Caco-2 (cell line): ENCODE measurements around the gene UNC119B. TPM values are rescaled to one million over a fixed set of nuclear protein-coding genes. Genes with fewer than 3 reads are reported as not detected.

Experiments used
- BruUV-seq: library from RNA; stranded (reverse); fragments of 400-500 nt; replicated peaks from 2 replicates; lab custom pipeline; 2021; lab: Mats Ljungman, UMichigan
- CTCF ChIA-PET: fragments of 300-600 bp; sonication (Branson Sonifier 250); formaldehyde crosslinking; loops from one replicate; lab custom pipeline; 2022; ENCODE audit warnings: antibody characterized with exemption; lab: Charles Lee
- POLR2A ChIA-PET: fragments of 300-600 bp; sonication (Branson Sonifier 250); formaldehyde crosslinking; loops from one replicate; lab custom pipeline; 2022; ENCODE audit warnings: antibody characterized with exemption; lab: Charles Lee
- DNase-seq, 2 experiments: peaks; one replicate each; pipeline versions ENCODE4 v3.0.0 to v3.0.0-alpha.2; 2020 to 2022
- H3K27me3 ChIP-seq: replicated peaks from 2 replicates; pipeline ENCODE4 v1.6.0; 2011; ENCODE audit warnings: low read length; ENCODE audit not compliant: control insufficient read depth, insufficient read depth
- H3K36me3 ChIP-seq: 2 replicates; pipeline ENCODE4 v1.5.1; 2011; ENCODE audit warnings: low read length; ENCODE audit not compliant: control insufficient read depth, insufficient read depth
- H3K4me1 ChIP-seq: fragments of 250-450 bp; sonication (Bioruptor Pico); 2 replicates; pipeline ENCODE4 v1.5.1; 2020; ENCODE audit warnings: mild to moderate bottlenecking
- H3K4me3 ChIP-seq: 2 replicates; pipeline ENCODE4 v1.5.1; 2011; ENCODE audit warnings: low read depth, mild to moderate bottlenecking, control low read depth, low read length
- H3K9me3 ChIP-seq: fragments of 250-450 bp; sonication (Bioruptor Pico); 2 replicates; pipeline ENCODE4 v1.5.1; 2020; ENCODE audit warnings: mild to moderate bottlenecking, moderate library complexity
- H3K27ac Mint-ChIP-seq: one replicate; pipeline ENCODE4 v1.8.0; 2022; ENCODE audit warnings: mixed read lengths; ENCODE audit not compliant: unreplicated experiment
- H3K27me3 Mint-ChIP-seq: one replicate; pipeline ENCODE4 v1.8.0; 2022; ENCODE audit warnings: mixed read lengths; ENCODE audit not compliant: insufficient read depth, unreplicated experiment
- H3K36me3 Mint-ChIP-seq: one replicate; pipeline ENCODE4 v1.8.0; 2022; ENCODE audit warnings: mild to moderate bottlenecking, mixed read lengths; ENCODE audit not compliant: insufficient read depth, unreplicated experiment
- H3K4me1 Mint-ChIP-seq: one replicate; pipeline ENCODE4 v1.8.0; 2022; ENCODE audit warnings: low read depth, mixed read lengths; ENCODE audit not compliant: unreplicated experiment
- H3K4me3 Mint-ChIP-seq: one replicate; pipeline ENCODE4 v1.8.0; 2022; ENCODE audit warnings: mild to moderate bottlenecking, moderate library complexity, mixed read lengths; ENCODE audit not compliant: unreplicated experiment
- H3K9me3 Mint-ChIP-seq: one replicate; pipeline ENCODE4 v1.8.0; 2022; ENCODE audit warnings: mixed read lengths; ENCODE audit not compliant: unreplicated experiment
- intact Hi-C: fragments of 100-400 bp; cut with micrococcal nuclease; formaldehyde crosslinking; loops from one replicate; pipeline ENCODE4 v1.10.0; 2022; ENCODE audit not compliant: unreplicated experiment
- total RNA-seq: library from RNA; stranded (reverse); gene quantifications from 2 replicates; pipeline ENCODE4 v1.2.3, GENCODE V29; 2022
- TF ChIP-seq, protein P1 (sequence below), 2 experiments: fragments of 200-600 bp in 1 of 2; IDR thresholded peaks; 1 replicate in 1 of 2; 2 replicates in 1 of 2; pipeline versions ENCODE4 v1.5.1 to v1.8.0; 2011 to 2022; ENCODE audit warnings: antibody characterized with exemption in 1 of 2, control low read depth in 1 of 2, inconsistent platforms in 1 of 2, low read depth in 1 of 2, low read length in 1 of 2, mild to moderate bottlenecking in 1 of 2, moderate library complexity in 1 of 2; ENCODE audit not compliant: insufficient read depth in 1 of 2, severe bottlenecking in 1 of 2, unreplicated experiment in 1 of 2

The UNC119B gene
- total RNA-seq, 1 experiment from 2014 or later, result 44.4 TPM

DNA sequence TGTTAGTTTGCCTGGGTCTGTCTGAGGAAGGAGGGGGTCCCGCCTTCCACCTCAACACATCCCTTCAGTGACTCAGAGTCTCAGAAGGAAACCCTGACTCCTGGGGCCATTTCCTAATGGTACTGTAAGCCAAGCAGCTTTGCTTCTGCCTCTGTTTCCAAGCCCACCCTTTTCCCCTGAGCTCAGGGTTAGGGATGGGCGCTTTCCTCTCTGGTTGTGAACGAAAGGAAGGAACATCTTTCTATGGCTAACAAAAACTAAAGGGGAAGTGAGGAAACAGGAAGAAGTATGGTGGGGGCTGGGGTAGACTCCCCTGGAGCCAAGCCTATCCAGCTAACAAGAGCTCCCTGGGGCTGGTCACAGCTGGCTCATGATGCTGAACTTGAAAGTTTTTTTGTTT is 11.6 kb upstream of the UNC119B start:
- no peak for DNase-seq
- intact Hi-C loops, result no loop called here
- Mint-ChIP-seq H3K36me3 (peaks cover 70% of the 10 kb centered on the region), H3K27ac (no peak overlapping the region), H3K9me3 (no peaks in the 10 kb centered on the region), H3K4me1 (peaks cover 21% of the 10 kb centered on the region), H3K27me3 (no peaks in the 10 kb centered on the region), H3K4me3 (no peak overlapping the region)
- POLR2A ChIA-PET, result no interaction called here
- Histone ChIP-seq H3K4me1 (peaks cover 28% of the 10 kb centered on the region), H3K9me3 (no peaks in the 10 kb centered on the region), H3K27me3 (no peaks in the 10 kb centered on the region), H3K4me3 (no peak overlapping the region), H3K36me3 (peaks cover 3% of the 10 kb centered on the region; the same call in 1 of the 2 replicates)
- BruUV-seq, result no TSS peak
- CTCF ChIA-PET, result interaction anchor here (1.3 kb wide), 1 partner anchor 50 kb away, joined by 4 read pairs; no protein-coding TSS in a partner anchor
- TF ChIP-seq, protein P1, sequence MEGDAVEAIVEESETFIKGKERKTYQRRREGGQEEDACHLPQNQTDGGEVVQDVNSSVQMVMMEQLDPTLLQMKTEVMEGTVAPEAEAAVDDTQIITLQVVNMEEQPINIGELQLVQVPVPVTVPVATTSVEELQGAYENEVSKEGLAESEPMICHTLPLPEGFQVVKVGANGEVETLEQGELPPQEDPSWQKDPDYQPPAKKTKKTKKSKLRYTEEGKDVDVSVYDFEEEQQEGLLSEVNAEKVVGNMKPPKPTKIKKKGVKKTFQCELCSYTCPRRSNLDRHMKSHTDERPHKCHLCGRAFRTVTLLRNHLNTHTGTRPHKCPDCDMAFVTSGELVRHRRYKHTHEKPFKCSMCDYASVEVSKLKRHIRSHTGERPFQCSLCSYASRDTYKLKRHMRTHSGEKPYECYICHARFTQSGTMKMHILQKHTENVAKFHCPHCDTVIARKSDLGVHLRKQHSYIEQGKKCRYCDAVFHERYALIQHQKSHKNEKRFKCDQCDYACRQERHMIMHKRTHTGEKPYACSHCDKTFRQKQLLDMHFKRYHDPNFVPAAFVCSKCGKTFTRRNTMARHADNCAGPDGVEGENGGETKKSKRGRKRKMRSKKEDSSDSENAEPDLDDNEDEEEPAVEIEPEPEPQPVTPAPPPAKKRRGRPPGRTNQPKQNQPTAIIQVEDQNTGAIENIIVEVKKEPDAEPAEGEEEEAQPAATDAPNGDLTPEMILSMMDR (IDR thresholded peaks at IDR 0.05; ENCODE audit: insufficient read depth in 1 of 2, low read depth in 1 of 2, low read length in 1 of 2, severe bottlenecking in 1 of 2, unreplicated experiment in 1 of 2), result no peak

DNA sequence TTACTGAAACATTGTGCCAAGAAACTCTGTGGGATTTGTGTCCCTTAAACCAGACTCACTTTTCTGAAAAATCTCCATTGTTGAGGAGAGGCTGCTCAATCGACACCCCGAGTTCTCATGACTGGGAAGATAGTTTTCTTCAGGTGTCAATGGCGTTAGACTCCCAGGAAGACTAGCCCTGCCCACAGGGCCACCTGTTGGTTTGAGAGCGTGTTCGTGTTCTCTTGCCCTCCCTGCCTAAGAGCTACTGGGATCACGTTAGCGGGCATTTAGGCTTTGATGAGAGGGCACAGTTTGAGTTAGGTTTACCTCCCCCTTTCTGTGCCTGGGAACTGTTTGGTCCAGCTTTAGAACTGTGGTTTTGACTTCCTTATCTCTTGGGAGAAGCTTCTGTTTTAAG is 10.7 kb upstream of the UNC119B start:
- ChIA-PET POLR2A (no interaction called here), CTCF (interaction anchor here (1.3 kb wide), 1 partner anchor 51 kb away, joined by 4 read pairs; no protein-coding TSS in a partner anchor)
- no TSS peak for BruUV-seq
- Histone ChIP-seq H3K4me3 (no peak overlapping the region), H3K36me3 (peaks cover 3% of the 10 kb centered on the region; the same call in 1 of the 2 replicates), H3K9me3 (no peaks in the 10 kb centered on the region), H3K4me1 (peaks cover 28% of the 10 kb centered on the region), H3K27me3 (no peaks in the 10 kb centered on the region)
- no peak overlapping the region for H3K4me3 Mint-ChIP-seq
- H3K27me3 Mint-ChIP-seq, result no peaks in the 10 kb centered on the region
- peaks cover 63% of the 10 kb centered on the region for H3K36me3 Mint-ChIP-seq
- no peak overlapping the region for H3K27ac Mint-ChIP-seq
- TF ChIP-seq, protein P1 (IDR thresholded peaks at IDR 0.05; ENCODE audit: insufficient read depth in 1 of 2, low read depth in 1 of 2, low read length in 1 of 2, severe bottlenecking in 1 of 2, unreplicated experiment in 1 of 2), result no peak
- no peak for DNase-seq
- no peaks in the 10 kb centered on the region for H3K9me3 Mint-ChIP-seq
- intact Hi-C loops, result no loop called here
- H3K4me1 Mint-ChIP-seq, result peaks cover 21% of the 10 kb centered on the region

GRCh38 chr12:120700886-120701285 is 9.4 kb upstream of the UNC119B start:
- no peaks in the 10 kb centered on the region for H3K27me3 Mint-ChIP-seq
- Histone ChIP-seq H3K9me3 (no peaks in the 10 kb centered on the region), H3K36me3 (peaks cover 1% of the 10 kb centered on the region; the same call in 1 of the 2 replicates), H3K4me1 (peaks cover 19% of the 10 kb centered on the region), H3K4me3 (no peak overlapping the region), H3K27me3 (no peaks in the 10 kb centered on the region)
- no peak for DNase-seq
- POLR2A ChIA-PET, result no interaction called here
- peaks cover 50% of the 10 kb centered on the region for H3K36me3 Mint-ChIP-seq
- no TSS peak for BruUV-seq
- TF ChIP-seq, protein P1 (IDR thresholded peaks at IDR 0.05; ENCODE audit: insufficient read depth in 1 of 2, low read depth in 1 of 2, low read length in 1 of 2, severe bottlenecking in 1 of 2, unreplicated experiment in 1 of 2), result no peak
- CTCF ChIA-PET, result interaction anchor here (1.1 kb wide), 1 partner anchor 11 kb away, joined by 3 read pairs; no protein-coding TSS in a partner anchor
- H3K4me1 Mint-ChIP-seq, result peaks cover 18% of the 10 kb centered on the region
- intact Hi-C loops, result no loop called here
- H3K9me3 Mint-ChIP-seq, result no peaks in the 10 kb centered on the region
- H3K27ac Mint-ChIP-seq, result no peak overlapping the region
- no peak overlapping the region for H3K4me3 Mint-ChIP-seq
